ENCODE data around the gene ENPP4. TPM values are rescaled to one million over a fixed set of nuclear protein-coding genes. Genes with fewer than 3 reads are reported as not detected.

Gene ENPP4
- total RNA-seq, 1 donor from 2014 or later: 3.1 TPM

- H3K4me3 Mint-ChIP-seq (ENCODE audit: unreplicated experiment): peak within 1 kb of the TSS; percentile 97
- no peaks in the 10 kb centered on the region for H3K4me1 Mint-ChIP-seq (ENCODE audit: low read depth, unreplicated experiment)
- H3K27me3 Mint-ChIP-seq (ENCODE audit: unreplicated experiment): peaks cover 4% of the 10 kb centered on the region
- H3K36me3 Mint-ChIP-seq (ENCODE audit: unreplicated experiment): no peaks in the 10 kb centered on the region
- TF ChIP-seq CTCF (IDR thresholded peaks at IDR 0.05; ENCODE audit: partially characterized antibody, unreplicated experiment): no peak
- H3K27ac Mint-ChIP-seq (ENCODE audit: unreplicated experiment): peak within 1 kb of the TSS; percentile 46
- peak; percentile 89 for DNase-seq
- no peaks in the 10 kb centered on the region for H3K9me3 Mint-ChIP-seq (ENCODE audit: unreplicated experiment)
Observed at GRCh38 chr6:46170357-46171289, 40.8 kb downstream of the ENPP4 start, which contains the start of gene ENPP5. TSS of gene ENPP5 (minus strand) at chr6:46170980. CDS start at chr6:46168262, 2,718 bp downstream.

- peaks cover 4% of the 10 kb centered on the region for H3K27me3 Mint-ChIP-seq (ENCODE audit: unreplicated experiment)
- TF ChIP-seq CTCF (IDR thresholded peaks at IDR 0.05; ENCODE audit: partially characterized antibody, unreplicated experiment): no peak
- H3K27ac Mint-ChIP-seq (ENCODE audit: unreplicated experiment): no peak overlapping the region
- no peaks in the 10 kb centered on the region for H3K9me3 Mint-ChIP-seq (ENCODE audit: unreplicated experiment)
- H3K36me3 Mint-ChIP-seq (ENCODE audit: unreplicated experiment): no peaks in the 10 kb centered on the region
- H3K4me1 Mint-ChIP-seq (ENCODE audit: low read depth, unreplicated experiment): no peaks in the 10 kb centered on the region
- DNase-seq: no peak
- H3K4me3 Mint-ChIP-seq (ENCODE audit: unreplicated experiment): no peak overlapping the region
Observed at GRCh38 chr6:46172176-46172575, 42.4 kb downstream of the ENPP4 start.

GRCh38 chr6:46174904-46175303, 45.1 kb downstream of the ENPP4 start:
- Mint-ChIP-seq H3K9me3 (ENCODE audit: unreplicated experiment) (no peaks in the 10 kb centered on the region), H3K27ac (ENCODE audit: unreplicated experiment) (no peak overlapping the region), H3K4me3 (ENCODE audit: unreplicated experiment) (no peak overlapping the region), H3K36me3 (ENCODE audit: unreplicated experiment) (no peaks in the 10 kb centered on the region), H3K4me1 (ENCODE audit: low read depth, unreplicated experiment) (no peaks in the 10 kb centered on the region), H3K27me3 (ENCODE audit: unreplicated experiment) (peaks cover 4% of the 10 kb centered on the region)
- no peak for DNase-seq
- TF ChIP-seq CTCF (IDR thresholded peaks at IDR 0.05; ENCODE audit: partially characterized antibody, unreplicated experiment): no peak

- no peak overlapping the region for H3K4me3 Mint-ChIP-seq (ENCODE audit: unreplicated experiment)
- H3K9me3 Mint-ChIP-seq (ENCODE audit: unreplicated experiment): no peaks in the 10 kb centered on the region
- no peaks in the 10 kb centered on the region for H3K27me3 Mint-ChIP-seq (ENCODE audit: unreplicated experiment)
- H3K4me1 Mint-ChIP-seq (ENCODE audit: low read depth, unreplicated experiment): no peaks in the 10 kb centered on the region
- no peak for DNase-seq
- no peak overlapping the region for H3K27ac Mint-ChIP-seq (ENCODE audit: unreplicated experiment)
- H3K36me3 Mint-ChIP-seq (ENCODE audit: unreplicated experiment): no peaks in the 10 kb centered on the region
- no peak for TF ChIP-seq CTCF (IDR thresholded peaks at IDR 0.05; ENCODE audit: partially characterized antibody, unreplicated experiment)
Observed at GRCh38 chr6:46175446-46175845, 45.7 kb downstream of the ENPP4 start.

- Mint-ChIP-seq H3K27me3 (ENCODE audit: unreplicated experiment) (no peaks in the 10 kb centered on the region), H3K27ac (ENCODE audit: unreplicated experiment) (no peak overlapping the region), H3K4me1 (ENCODE audit: low read depth, unreplicated experiment) (no peaks in the 10 kb centered on the region), H3K9me3 (ENCODE audit: unreplicated experiment) (no peaks in the 10 kb centered on the region), H3K4me3 (ENCODE audit: unreplicated experiment) (no peak overlapping the region), H3K36me3 (ENCODE audit: unreplicated experiment) (no peaks in the 10 kb centered on the region)
- no peak for DNase-seq
- no peak for TF ChIP-seq CTCF (IDR thresholded peaks at IDR 0.05; ENCODE audit: partially characterized antibody, unreplicated experiment)
Observed at GRCh38 chr6:46175976-46176375, 46.2 kb downstream of the ENPP4 start.
